Measurements from ENCODE around the gene CEP192.

DNA sequence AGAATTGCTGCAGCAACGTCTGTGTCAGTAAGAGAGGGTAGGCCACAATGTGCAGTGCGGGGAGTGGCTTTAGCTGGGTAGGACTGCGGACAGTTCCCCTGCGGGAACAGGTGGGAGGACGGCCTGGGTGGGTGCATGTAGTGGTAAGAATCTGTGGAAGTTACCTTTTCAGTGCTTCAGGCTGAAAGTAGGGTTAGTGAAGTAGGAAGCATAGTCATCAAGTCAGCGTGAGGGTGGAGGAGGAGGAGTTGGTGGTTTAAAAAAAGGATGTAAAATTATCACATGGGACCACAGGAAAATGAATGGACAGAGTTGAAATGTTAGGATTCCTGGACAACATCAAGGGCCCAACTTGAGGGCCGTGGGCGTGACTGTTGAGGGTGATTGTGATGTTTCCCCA is 13.2 kb downstream of the CEP192 start:
- TF ChIP-seq POLR2AphosphoS5 (IDR thresholded peaks at IDR 0.05; ENCODE audit: insufficient read depth in 1 of 2, low read depth in 1 of 2) (no peak), POLR2A (IDR thresholded peaks at IDR 0.05) (no peak)

Measured in vagina (tissue), 2 donors.